Stimulated activated CD4-positive, alpha-beta T cell treated with anti-CD3 and anti-CD28 coated beads, Interleukin-1b, Interleukin-23, amount 100 ng/mL, for 24 hours (primary cell): ENCODE results near the gene FAM107B.
A peak's percentile ranks its signal among the peaks of the same experiment; 100 is the strongest.

Experiments used
- DNase-seq, 4 experiments: peaks; one replicate each; pipeline ENCODE4 v3.0.0-alpha.2; 2020; ENCODE audit warnings: low read depth in 4 of 4, low spot score in 1 of 4

Gene FAM107B

GRCh38 chr10:14543046-14543903 lies 231.4 kb downstream of the FAM107B start:
- no peak for DNase-seq

GRCh38 chr10:14541379-14541778 lies 233.3 kb downstream of the FAM107B start:
- DNase-seq, result no peak

- DNase-seq, result no peak
Observed at GRCh38 chr10:14540611-14541010, 234.1 kb downstream of the FAM107B start.

- no peak for DNase-seq
Observed at GRCh38 chr10:14540062-14540461, 234.6 kb downstream of the FAM107B start.

DNA sequence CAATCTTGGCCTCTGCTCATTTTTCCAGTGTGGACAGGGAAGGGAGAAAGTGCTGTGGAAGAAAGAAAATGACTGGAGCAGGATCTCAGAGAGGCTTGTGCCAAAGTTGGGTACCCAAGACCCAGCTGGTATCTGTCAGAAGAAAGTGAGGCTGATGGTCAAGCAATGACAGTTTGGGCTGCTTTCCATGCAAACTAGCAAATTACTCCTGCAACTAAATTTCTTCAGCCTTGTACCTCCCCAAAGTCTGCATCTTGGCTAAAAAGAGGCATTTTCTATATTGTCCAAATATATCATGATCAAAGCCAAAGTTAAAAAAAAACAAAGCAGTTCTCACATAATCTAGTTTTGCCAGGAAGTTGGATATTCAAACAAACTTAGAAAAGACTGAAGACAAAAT lies 235.5 kb downstream of the FAM107B start:
- DNase-seq, result no peak

DNA sequence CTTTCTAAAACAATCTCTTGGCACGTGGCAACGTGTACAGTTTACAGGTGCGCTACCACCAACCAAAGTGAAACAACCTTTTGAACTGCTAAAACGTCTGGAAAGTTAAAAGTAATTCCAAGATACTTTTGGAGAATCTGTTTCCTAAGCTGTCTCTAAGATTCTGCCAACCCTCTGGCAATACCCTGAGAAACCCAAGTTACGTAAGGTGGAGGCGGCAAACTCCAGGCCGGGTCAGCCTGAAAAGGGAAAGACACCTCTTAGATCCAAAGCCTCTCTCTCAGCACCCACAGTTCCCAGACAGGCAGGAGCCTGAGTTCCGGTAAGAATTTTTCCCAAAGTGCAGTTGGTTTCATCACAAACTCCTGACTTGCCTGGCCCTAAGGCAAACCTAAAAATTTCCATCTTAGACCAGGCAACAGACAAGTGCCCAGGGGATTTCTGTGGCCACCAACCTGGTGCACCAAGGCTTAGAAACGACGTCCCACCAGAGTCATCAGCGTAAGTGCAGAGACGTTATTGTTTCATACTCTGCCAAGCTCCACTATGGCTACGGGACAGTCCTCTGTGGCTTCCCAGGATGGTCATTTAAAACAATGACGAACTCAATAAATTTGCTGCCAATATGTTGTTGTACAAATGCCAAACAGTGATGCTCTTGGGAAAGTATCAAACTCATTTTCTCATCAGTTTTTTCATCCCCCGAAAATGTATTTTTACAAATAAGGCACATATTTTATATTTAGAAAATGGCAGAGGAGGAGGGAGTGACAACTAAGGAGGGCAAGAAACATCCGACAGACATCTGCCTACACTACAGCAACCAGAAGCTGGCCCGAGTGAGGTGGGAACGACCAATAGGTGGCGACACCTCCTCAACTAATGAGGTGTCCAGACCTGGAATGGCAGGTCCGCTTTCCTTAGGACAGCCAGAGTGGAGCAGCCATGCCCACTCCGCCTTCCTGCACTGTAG lies 238.2 kb downstream of the FAM107B start:
- DNase-seq, result peak in 1 of 4 experiments; percentile 24

- no peak for DNase-seq
Observed at GRCh38 chr10:14535457-14536130, 239.1 kb downstream of the FAM107B start.

DNA sequence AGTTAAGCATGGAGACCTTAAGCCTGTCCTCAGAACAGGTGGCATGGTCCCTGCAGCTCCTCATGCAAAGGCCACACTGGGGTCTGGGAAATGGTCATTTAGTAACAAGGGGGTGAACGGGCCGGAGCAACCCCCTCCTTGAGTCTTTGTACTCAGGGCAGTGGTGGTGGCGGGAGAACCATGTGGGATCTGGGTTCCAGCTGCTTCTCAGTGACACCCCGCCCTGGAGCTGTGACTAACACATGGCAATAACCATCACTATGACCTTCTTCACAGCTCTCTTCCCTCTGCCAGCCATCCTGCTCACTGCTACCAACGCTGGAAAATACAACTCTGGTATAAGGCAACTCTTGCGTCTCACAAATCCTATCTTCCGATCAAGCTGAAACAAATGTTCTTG lies 240.5 kb downstream of the FAM107B start:
- DNase-seq, result no peak

DNA sequence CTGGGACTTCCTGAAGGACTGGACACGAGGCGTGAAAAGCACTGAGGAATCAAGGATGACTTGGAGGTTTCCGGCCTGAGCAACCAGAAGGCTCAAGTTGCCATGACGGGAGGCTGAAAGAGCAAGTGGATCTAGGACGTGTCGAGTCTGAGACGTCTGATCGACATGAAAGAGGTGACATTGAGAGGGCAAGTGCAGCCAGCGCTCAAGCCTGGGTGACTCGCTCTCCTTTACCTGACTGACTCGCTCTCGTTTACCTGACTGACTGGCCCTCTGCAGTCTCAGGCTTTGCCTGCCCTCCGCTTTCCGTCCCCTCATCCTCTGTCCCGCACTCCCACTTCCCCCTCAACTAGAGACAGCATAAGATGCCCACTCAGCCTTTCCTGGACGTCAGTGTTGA lies 241.4 kb downstream of the FAM107B start:
- no peak for DNase-seq

- DNase-seq, result no peak
Observed at GRCh38 chr10:14532473-14533251, 242.0 kb downstream of the FAM107B start.

- DNase-seq, result no peak
Observed at GRCh38 chr10:14531974-14532373, 242.7 kb downstream of the FAM107B start.

- DNase-seq, result no peak
Observed at GRCh38 chr10:14530465-14530864, 244.2 kb downstream of the FAM107B start.

DNA sequence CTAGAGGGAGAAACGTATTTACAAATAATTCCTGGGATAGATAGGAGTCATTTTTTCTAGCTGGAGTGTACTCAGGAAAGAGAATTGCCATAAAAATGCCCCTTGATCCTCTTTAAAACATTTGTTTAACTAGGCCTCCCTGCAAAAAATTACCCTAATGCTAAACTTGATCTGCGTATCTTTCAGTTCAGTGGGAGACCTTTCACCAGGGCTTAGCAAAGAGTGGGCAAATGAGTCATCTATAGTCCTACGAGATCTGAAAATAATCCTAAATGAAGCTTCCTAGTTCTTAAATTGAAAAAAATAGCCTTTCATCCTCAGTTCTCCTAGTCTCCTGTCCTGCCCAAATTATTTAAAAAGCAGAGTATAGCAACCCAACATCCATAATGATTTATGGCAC lies 245.3 kb downstream of the FAM107B start:
- no peak for DNase-seq

GRCh38 chr10:14528450-14528849 lies 246.2 kb downstream of the FAM107B start:
- DNase-seq, result no peak

DNA sequence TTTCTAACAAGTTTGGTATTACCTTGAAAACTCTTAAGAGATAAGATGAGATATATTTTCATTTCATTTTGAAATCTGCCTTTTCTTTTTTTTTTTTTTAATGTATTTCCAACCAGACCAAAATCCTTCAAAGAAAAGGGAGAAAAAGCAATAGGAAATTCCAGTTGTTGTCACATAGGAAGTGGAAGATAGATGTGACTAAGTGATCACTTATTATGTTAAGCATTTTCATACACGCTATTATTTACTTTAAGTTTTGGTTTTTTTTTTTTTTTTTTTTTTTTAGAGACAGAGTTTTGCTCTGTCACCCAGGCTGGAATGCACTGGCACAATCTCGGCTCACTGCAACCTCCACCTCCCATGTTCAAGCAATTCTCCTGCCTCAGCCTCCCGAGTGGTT lies 246.8 kb downstream of the FAM107B start:
- DNase-seq, result no peak

DNA sequence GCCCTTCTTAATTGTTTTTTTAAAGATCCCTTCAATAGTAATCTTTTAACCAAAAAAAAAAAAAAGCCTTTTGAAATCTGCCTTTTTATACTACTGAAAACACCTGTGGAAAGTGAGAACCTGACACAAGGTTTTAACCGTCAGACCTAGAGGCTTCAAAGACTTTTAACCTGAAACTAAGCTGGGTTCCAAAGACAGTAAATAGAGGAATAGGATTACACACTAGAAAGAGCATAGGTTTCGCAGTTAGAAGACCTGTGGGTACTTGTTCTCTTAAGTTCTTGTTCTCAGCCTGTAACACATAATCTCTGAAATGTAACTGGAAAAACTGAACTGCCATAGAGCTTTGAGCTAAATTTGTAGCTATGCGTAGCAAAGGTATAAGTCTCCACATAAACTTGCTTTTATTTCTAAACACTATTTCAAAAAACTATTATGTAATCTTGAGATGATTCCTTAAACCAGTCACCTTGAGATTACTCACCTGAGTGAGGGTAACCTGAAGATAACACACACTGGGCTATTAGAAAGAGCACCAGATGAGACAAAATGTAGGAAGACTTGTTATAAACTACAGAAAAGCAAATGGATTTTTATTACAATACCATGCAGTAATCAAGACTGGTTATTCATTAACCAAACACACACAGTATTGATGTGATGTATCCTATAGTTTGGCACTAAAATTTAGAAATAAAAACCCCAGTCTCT lies 247.4 kb downstream of the FAM107B start:
- no peak for DNase-seq

DNA sequence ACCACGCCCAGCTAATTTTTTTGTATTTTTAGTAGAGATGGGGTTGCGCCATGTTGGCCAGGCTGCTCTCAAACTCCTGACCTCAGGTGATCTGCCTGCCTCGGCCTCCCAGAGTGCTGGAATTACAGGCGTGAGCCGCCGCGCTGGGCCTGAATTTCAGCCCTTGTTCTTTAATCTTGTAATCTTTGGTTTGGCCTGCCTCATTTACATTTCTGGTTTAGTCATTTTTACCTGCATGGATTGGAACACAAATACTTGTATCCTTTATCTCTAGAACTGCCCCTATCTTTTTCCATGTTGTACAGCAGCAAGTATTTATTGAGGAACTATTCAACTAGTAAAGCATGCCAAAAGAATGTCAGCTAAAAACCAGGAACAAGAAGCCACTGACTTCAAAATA lies 248.4 kb downstream of the FAM107B start:
- DNase-seq, result no peak

- DNase-seq, result no peak
Observed at GRCh38 chr10:14524691-14525324, 249.9 kb downstream of the FAM107B start.

DNA sequence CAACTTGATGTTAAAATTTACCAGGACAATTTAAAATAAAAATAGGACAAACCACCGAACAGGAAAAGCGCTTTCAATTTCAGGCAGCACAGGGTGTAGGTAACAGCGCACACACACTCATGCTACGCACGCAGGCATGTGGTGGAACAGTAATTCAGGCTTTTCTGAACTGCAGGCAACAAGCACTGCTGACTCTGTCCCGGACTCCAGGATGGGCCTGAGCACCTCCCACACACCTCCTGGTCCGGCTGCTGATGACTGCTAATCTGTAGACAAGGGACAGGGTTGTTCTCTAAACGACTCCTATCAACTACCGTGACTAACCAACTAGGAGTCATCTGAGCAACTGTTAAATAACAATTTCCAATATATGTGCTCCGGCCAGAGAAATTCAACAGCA lies 251.4 kb downstream of the FAM107B start:
- no peak for DNase-seq

GRCh38 chr10:14519785-14520184 lies 254.9 kb downstream of the FAM107B start:
- DNase-seq, result no peak
